ENCODE measurements around the gene IGSF10.

The IGSF10 gene

GRCh38 chr3:151479452-151479851 is 18.6 kb upstream of the IGSF10 start:
- DNase-seq (no peak), ATAC-seq (no peak)
- Mint-ChIP-seq H3K4me1 (no peaks in the 10 kb centered on the region), H3K27me3 (no peaks in the 10 kb centered on the region), H3K36me3 (ENCODE audit: low read depth) (no peaks in the 10 kb centered on the region), H3K4me3 (no peak overlapping the region), H3K27ac (no peak overlapping the region), H3K9me3 (peaks cover 17% of the 10 kb centered on the region)

- ATAC-seq: no peak
- Mint-ChIP-seq H3K27me3 (no peaks in the 10 kb centered on the region), H3K27ac (no peak overlapping the region), H3K36me3 (ENCODE audit: low read depth) (no peaks in the 10 kb centered on the region), H3K9me3 (peaks cover 15% of the 10 kb centered on the region), H3K4me3 (no peak overlapping the region), H3K4me1 (no peaks in the 10 kb centered on the region)
- DNase-seq: no peak
Observed at GRCh38 chr3:151478335-151478697, 17.5 kb upstream of the IGSF10 start.

- Mint-ChIP-seq H3K9me3 (peaks cover 9% of the 10 kb centered on the region), H3K27me3 (no peaks in the 10 kb centered on the region), H3K4me1 (no peaks in the 10 kb centered on the region), H3K27ac (no peak overlapping the region), H3K4me3 (no peak overlapping the region), H3K36me3 (ENCODE audit: low read depth) (no peaks in the 10 kb centered on the region)
- ATAC-seq (no peak), DNase-seq (no peak)
Observed at GRCh38 chr3:151477591-151478334, 16.9 kb upstream of the IGSF10 start.

- H3K36me3 Mint-ChIP-seq (ENCODE audit: low read depth): no peaks in the 10 kb centered on the region
- no peak overlapping the region for H3K27ac Mint-ChIP-seq
- ATAC-seq (no peak), DNase-seq (no peak)
- no peaks in the 10 kb centered on the region for H3K9me3 Mint-ChIP-seq
- no peaks in the 10 kb centered on the region for H3K27me3 Mint-ChIP-seq
- no peaks in the 10 kb centered on the region for H3K4me1 Mint-ChIP-seq
- no peak overlapping the region for H3K4me3 Mint-ChIP-seq
Observed at GRCh38 chr3:151476344-151477018, 15.6 kb upstream of the IGSF10 start.

- H3K4me3 Mint-ChIP-seq: no peak overlapping the region
- ATAC-seq: no peak
- H3K4me1 Mint-ChIP-seq: peaks cover 1% of the 10 kb centered on the region
- H3K27ac Mint-ChIP-seq: no peak overlapping the region
- peaks cover 3% of the 10 kb centered on the region for H3K27me3 Mint-ChIP-seq
- no peaks in the 10 kb centered on the region for H3K9me3 Mint-ChIP-seq
- no peaks in the 10 kb centered on the region for H3K36me3 Mint-ChIP-seq (ENCODE audit: low read depth)
- DNase-seq: peak; percentile 24
Observed at GRCh38 chr3:151468284-151468917, 7.5 kb upstream of the IGSF10 start.

- Mint-ChIP-seq H3K4me1 (peaks cover 1% of the 10 kb centered on the region), H3K27me3 (peaks cover 3% of the 10 kb centered on the region), H3K27ac (no peak overlapping the region), H3K9me3 (no peaks in the 10 kb centered on the region), H3K4me3 (no peak overlapping the region), H3K36me3 (ENCODE audit: low read depth) (no peaks in the 10 kb centered on the region)
- DNase-seq (no peak), ATAC-seq (no peak)
Observed at GRCh38 chr3:151467069-151467468, 6.2 kb upstream of the IGSF10 start.

- DNase-seq (no peak), ATAC-seq (no peak)
- H3K4me3 Mint-ChIP-seq: no peak overlapping the region
- no peaks in the 10 kb centered on the region for H3K36me3 Mint-ChIP-seq (ENCODE audit: low read depth)
- H3K27ac Mint-ChIP-seq: no peak overlapping the region
- H3K27me3 Mint-ChIP-seq: peaks cover 23% of the 10 kb centered on the region
- H3K9me3 Mint-ChIP-seq: no peaks in the 10 kb centered on the region
- H3K4me1 Mint-ChIP-seq: peaks cover 3% of the 10 kb centered on the region
Observed at GRCh38 chr3:151462991-151463390, 2.1 kb upstream of the IGSF10 start.

- Mint-ChIP-seq H3K27ac (no peak overlapping the region), H3K9me3 (no peaks in the 10 kb centered on the region), H3K4me3 (no peak overlapping the region), H3K27me3 (peaks cover 23% of the 10 kb centered on the region), H3K4me1 (peaks cover 3% of the 10 kb centered on the region), H3K36me3 (ENCODE audit: low read depth) (no peaks in the 10 kb centered on the region)
- ATAC-seq: no peak
- no peak for DNase-seq
Observed at GRCh38 chr3:151462278-151462780, 1.5 kb upstream of the IGSF10 start.

GRCh38 chr3:151460228-151460627 is 633 bp downstream of the IGSF10 start:
- Mint-ChIP-seq H3K4me3 (peak overlapping the region; percentile 18), H3K27me3 (peaks cover 23% of the 10 kb centered on the region), H3K4me1 (peaks cover 2% of the 10 kb centered on the region), H3K27ac (no peak overlapping the region), H3K9me3 (no peaks in the 10 kb centered on the region), H3K36me3 (ENCODE audit: low read depth) (no peaks in the 10 kb centered on the region)
- DNase-seq (no peak), ATAC-seq (no peak)

GRCh38 chr3:151459358-151459757 is 1.5 kb downstream of the IGSF10 start:
- Mint-ChIP-seq H3K4me1 (peaks cover 2% of the 10 kb centered on the region), H3K4me3 (no peak overlapping the region), H3K9me3 (no peaks in the 10 kb centered on the region), H3K27ac (no peak overlapping the region), H3K36me3 (ENCODE audit: low read depth) (no peaks in the 10 kb centered on the region), H3K27me3 (peaks cover 22% of the 10 kb centered on the region)
- DNase-seq: no peak
- ATAC-seq: no peak

GRCh38 chr3:151456065-151456464 is 4.8 kb downstream of the IGSF10 start:
- ATAC-seq (no peak), DNase-seq (no peak)
- Mint-ChIP-seq H3K4me1 (peaks cover 2% of the 10 kb centered on the region), H3K36me3 (ENCODE audit: low read depth) (no peaks in the 10 kb centered on the region), H3K4me3 (no peak overlapping the region), H3K9me3 (no peaks in the 10 kb centered on the region), H3K27me3 (peaks cover 13% of the 10 kb centered on the region), H3K27ac (no peak overlapping the region)

- H3K27ac Mint-ChIP-seq: no peak overlapping the region
- H3K36me3 Mint-ChIP-seq (ENCODE audit: low read depth): no peaks in the 10 kb centered on the region
- DNase-seq (no peak), ATAC-seq (no peak)
- no peaks in the 10 kb centered on the region for H3K4me1 Mint-ChIP-seq
- H3K4me3 Mint-ChIP-seq: no peak overlapping the region
- H3K9me3 Mint-ChIP-seq: no peaks in the 10 kb centered on the region
- no peaks in the 10 kb centered on the region for H3K27me3 Mint-ChIP-seq
Observed at GRCh38 chr3:151452841-151453240, 8.0 kb downstream of the IGSF10 start.

- no peaks in the 10 kb centered on the region for H3K27me3 Mint-ChIP-seq
- H3K4me1 Mint-ChIP-seq: no peaks in the 10 kb centered on the region
- DNase-seq: no peak
- H3K36me3 Mint-ChIP-seq (ENCODE audit: low read depth): no peaks in the 10 kb centered on the region
- H3K9me3 Mint-ChIP-seq: no peaks in the 10 kb centered on the region
- ATAC-seq: no peak
- H3K4me3 Mint-ChIP-seq: no peak overlapping the region
- no peak overlapping the region for H3K27ac Mint-ChIP-seq
Observed at GRCh38 chr3:151452368-151452767, 8.5 kb downstream of the IGSF10 start.

- Mint-ChIP-seq H3K27ac (no peak overlapping the region), H3K4me1 (no peaks in the 10 kb centered on the region), H3K9me3 (no peaks in the 10 kb centered on the region), H3K4me3 (no peak overlapping the region), H3K27me3 (peaks cover 4% of the 10 kb centered on the region), H3K36me3 (ENCODE audit: low read depth) (no peaks in the 10 kb centered on the region)
- DNase-seq: no peak
- ATAC-seq: no peak
Observed at GRCh38 chr3:151446002-151446340, 14.9 kb downstream of the IGSF10 start.

All from activated naive CD8-positive, alpha-beta T cell treated with anti-CD3 and anti-CD28 coated beads, Interleukin-2, amount 50 U/mL, for 24 hours (primary cell).